Natural killer cell treated with Interleukin-12 subunit alpha and Interleukin-12 subunit beta and Interleukin-15 and Interleukin-18, amount 100 ng/mL, for 72 hours (primary cell): ENCODE data around the gene SP1. TPM values are rescaled to one million over a fixed set of nuclear protein-coding genes. Genes with fewer than 3 reads are reported as not detected.
"Not testable (repeated sequence)": the region's sequence is repeated elsewhere in the genome, so short reads cannot be mapped to it uniquely, and the experiment has no call there.

ENCODE experiments used
- ATAC-seq, 2 donors: fragments of 150-1000 bp; cut with Tn5 transposase in 1 of 2; sonication (Bioruptor Pico), chemical (Tn5 transposase) in 1 of 2; 2 replicates each; pipeline ENCODE4 v1.10.0; 2021
- DNase-seq: peaks from one replicate; pipeline ENCODE4 v3.0.0; 2022; ENCODE audit warnings: low spot score
- H3K27ac Mint-ChIP-seq, 2 donors: 1 replicate in 1 of 2; 2 replicates in 1 of 2; pipeline ENCODE4 v1.8.0; 2022; ENCODE audit warnings: mixed read lengths in 2 of 2, mild to moderate bottlenecking in 1 of 2, moderate library complexity in 1 of 2
- H3K27me3 Mint-ChIP-seq, 2 donors: 1 replicate in 1 of 2; 2 replicates in 1 of 2; pipeline ENCODE4 v1.8.0; 2022; ENCODE audit warnings: mixed read lengths in 2 of 2
- H3K36me3 Mint-ChIP-seq: one replicate; pipeline ENCODE4 v1.8.0; 2022; ENCODE audit warnings: mixed read lengths
- H3K4me1 Mint-ChIP-seq, 2 donors: 1 replicate in 1 of 2; 2 replicates in 1 of 2; pipeline ENCODE4 v1.8.0; 2022; ENCODE audit warnings: low read depth in 2 of 2, mixed read lengths in 2 of 2, mild to moderate bottlenecking in 1 of 2
- H3K4me3 Mint-ChIP-seq: one replicate; pipeline ENCODE4 v1.8.0; 2022; ENCODE audit warnings: mixed read lengths
- H3K9me3 Mint-ChIP-seq: 2 replicates; pipeline ENCODE4 v1.8.0; 2022; ENCODE audit warnings: mixed read lengths
- total RNA-seq, 2 donors: library from RNA; stranded (reverse); gene quantifications; one replicate each; pipeline ENCODE4 v1.2.3, GENCODE V29; 2022

The SP1 gene
- total RNA-seq, 2 donors from 2014 or later, result 56.8 to 68.1 TPM

GRCh38 chr12:53378222-53378621 lies 1.8 kb upstream of the SP1 start:
- Mint-ChIP-seq H3K4me3 (no peak overlapping the region), H3K27me3 (no peaks in the 10 kb centered on the region), H3K36me3 (peaks cover 12% of the 10 kb centered on the region), H3K9me3 (no peaks in the 10 kb centered on the region), H3K4me1 (peaks cover 26 to 27% of the 10 kb centered on the region in 2 donors), H3K27ac (no peak overlapping the region)
- DNase-seq (no peak), ATAC-seq (no peak)

DNA sequence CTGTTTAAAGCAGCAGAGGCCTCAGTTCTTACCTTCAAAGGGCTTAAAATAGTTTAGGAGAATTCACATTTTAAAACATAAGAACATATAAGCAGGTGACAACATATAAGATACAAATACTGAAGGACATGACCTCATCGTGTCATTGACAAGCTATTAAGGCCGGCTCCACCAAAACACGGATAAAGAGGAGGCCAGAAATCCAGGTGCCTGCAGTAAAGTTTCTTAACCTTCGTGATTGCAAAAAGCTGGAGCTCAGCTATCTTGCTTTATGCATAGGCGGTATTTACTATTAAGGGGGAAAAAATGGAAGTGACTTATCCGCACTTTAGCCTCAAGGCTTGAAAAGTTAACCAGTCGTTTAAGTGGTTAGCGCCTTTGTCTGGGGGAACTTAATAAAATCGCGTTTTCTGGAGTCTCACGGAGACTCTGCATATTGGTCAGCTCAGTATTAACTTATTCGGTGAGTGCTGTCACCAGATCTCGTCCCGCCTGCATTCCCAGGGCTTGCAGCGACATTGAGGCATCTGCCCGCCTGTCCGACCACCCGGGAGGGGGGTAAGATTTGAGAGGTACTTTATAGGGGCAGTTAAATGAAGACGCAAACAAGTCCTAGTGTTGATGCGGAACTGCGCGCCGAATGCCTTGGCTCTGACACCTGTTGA lies 1.1 kb upstream of the SP1 start:
- DNase-seq (no peak), ATAC-seq (no peak)
- peaks cover 28 to 32% of the 10 kb centered on the region in 2 donors for H3K4me1 Mint-ChIP-seq
- H3K9me3 Mint-ChIP-seq, result no peaks in the 10 kb centered on the region
- H3K4me3 Mint-ChIP-seq, result no peak overlapping the region
- H3K36me3 Mint-ChIP-seq, result peaks cover 12% of the 10 kb centered on the region
- no peak overlapping the region for H3K27ac Mint-ChIP-seq
- H3K27me3 Mint-ChIP-seq, result no peaks in the 10 kb centered on the region

GRCh38 chr12:53379389-53380103 lies 430 bp upstream of the SP1 start:
- Mint-ChIP-seq H3K36me3 (peaks cover 12% of the 10 kb centered on the region), H3K4me3 (no peak overlapping the region), H3K9me3 (no peaks in the 10 kb centered on the region), H3K27me3 (no peaks in the 10 kb centered on the region), H3K27ac (no peak overlapping the region), H3K4me1 (peaks cover 27 to 32% of the 10 kb centered on the region in 2 donors)
- peak; percentile 99 for DNase-seq
- peak; percentile 85 to 88 for ATAC-seq

DNA sequence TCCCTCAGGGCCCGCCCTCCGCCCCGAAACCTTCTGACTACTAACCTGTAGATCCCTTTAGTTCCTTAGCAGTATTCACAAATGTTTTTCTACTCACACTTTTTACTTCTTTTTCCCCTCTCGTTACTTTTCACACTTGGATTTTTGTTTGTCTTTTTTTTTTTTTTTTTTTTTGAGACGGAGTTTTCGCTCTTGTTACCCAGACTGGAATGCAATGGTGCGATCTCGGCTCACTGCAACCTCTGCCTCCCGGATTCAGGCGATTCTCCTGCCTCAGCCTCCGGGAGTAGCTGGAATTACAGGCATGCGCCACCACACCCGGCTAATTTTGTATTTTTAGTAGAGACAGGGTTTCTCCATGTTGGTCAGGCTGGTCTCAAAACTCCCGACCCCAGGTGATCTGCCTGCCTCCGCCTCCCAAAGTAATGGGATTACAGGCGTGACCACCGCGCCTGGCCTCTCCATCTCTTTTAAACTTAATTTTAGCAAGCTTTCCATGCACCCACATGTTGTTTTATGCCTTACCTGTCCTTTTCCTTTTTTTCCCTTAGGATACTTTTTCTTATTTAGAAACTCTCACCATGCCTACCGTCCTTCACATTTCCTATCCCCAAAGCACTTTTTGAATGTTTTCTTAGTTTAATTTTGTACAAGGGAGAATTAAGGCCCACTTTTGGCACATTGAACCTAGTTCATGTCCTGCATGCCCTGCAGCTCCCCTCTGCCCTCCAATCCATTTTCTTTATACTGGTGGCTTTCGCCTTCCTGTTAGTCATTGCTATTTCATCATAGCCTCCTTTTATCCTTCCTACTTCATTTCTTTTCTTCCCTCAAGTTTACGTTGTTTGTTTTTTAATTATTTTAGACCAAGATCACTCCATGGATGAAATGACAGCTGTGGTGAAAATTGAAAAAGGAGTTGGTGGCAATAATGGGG lies 1.1 kb downstream of the SP1 start:
- Mint-ChIP-seq H3K27me3 (no peaks in the 10 kb centered on the region), H3K4me3 (peak overlapping the region; percentile 97), H3K27ac (peak overlapping the region in 1 of 2 donors; percentile 90), H3K9me3 (no peaks in the 10 kb centered on the region), H3K4me1 (peaks cover 30 to 35% of the 10 kb centered on the region in 2 donors), H3K36me3 (peaks cover 15% of the 10 kb centered on the region)
- DNase-seq (no peak), ATAC-seq (no peak)

DNA sequence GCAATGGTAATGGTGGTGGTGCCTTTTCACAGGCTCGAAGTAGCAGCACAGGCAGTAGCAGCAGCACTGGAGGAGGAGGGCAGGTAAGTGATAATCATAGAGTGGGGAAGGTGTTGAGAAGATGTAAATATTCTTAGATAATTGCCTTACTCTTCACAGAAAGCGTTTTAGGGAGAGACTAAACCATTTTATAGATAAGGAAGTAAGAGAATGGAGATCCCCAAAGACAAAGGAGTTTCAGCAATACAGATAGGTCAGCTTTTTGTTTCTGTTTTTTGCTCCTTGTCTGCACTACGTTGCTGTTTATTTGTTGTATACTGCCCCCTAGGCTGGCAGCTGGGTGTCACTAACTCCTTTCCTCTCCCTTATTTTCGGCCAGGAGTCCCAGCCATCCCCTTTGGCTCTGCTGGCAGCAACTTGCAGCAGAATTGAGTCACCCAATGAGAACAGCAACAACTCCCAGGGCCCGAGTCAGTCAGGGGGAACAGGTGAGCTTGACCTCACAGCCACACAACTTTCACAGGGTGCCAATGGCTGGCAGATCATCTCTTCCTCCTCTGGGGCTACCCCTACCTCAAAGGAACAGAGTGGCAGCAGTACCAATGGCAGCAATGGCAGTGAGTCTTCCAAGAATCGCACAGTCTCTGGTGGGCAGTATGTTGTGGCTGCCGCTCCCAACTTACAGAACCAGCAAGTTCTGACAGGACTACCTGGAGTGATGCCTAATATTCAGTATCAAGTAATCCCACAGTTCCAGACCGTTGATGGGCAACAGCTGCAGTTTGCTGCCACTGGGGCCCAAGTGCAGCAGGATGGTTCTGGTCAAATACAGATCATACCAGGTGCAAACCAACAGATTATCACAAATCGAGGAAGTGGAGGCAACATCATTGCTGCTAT lies 2.0 kb downstream of the SP1 start:
- peaks cover 32 to 40% of the 10 kb centered on the region in 2 donors for H3K4me1 Mint-ChIP-seq
- peak overlapping the region in 1 of 2 donors; percentile 90 for H3K27ac Mint-ChIP-seq
- H3K4me3 Mint-ChIP-seq, result peak overlapping the region; percentile 97
- DNase-seq (no peak), ATAC-seq (no peak)
- peaks cover 18% of the 10 kb centered on the region for H3K36me3 Mint-ChIP-seq
- H3K27me3 Mint-ChIP-seq, result no peaks in the 10 kb centered on the region
- H3K9me3 Mint-ChIP-seq, result no peaks in the 10 kb centered on the region

DNA sequence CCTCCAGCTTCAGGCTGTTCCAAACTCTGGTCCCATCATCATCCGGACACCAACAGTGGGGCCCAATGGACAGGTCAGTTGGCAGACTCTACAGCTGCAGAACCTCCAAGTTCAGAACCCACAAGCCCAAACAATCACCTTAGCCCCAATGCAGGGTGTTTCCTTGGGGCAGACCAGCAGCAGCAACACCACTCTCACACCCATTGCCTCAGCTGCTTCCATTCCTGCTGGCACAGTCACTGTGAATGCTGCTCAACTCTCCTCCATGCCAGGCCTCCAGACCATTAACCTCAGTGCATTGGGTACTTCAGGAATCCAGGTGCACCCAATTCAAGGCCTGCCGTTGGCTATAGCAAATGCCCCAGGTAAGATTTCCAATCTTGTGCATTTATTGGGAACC lies 3.3 kb downstream of the SP1 start:
- Mint-ChIP-seq H3K9me3 (no peaks in the 10 kb centered on the region), H3K27ac (peak overlapping the region in 1 of 2 donors; percentile 90), H3K36me3 (peaks cover 18% of the 10 kb centered on the region), H3K4me1 (peaks cover 32 to 48% of the 10 kb centered on the region in 2 donors), H3K4me3 (peak overlapping the region; percentile 97), H3K27me3 (no peaks in the 10 kb centered on the region)
- DNase-seq (no peak), ATAC-seq (no peak)

DNA sequence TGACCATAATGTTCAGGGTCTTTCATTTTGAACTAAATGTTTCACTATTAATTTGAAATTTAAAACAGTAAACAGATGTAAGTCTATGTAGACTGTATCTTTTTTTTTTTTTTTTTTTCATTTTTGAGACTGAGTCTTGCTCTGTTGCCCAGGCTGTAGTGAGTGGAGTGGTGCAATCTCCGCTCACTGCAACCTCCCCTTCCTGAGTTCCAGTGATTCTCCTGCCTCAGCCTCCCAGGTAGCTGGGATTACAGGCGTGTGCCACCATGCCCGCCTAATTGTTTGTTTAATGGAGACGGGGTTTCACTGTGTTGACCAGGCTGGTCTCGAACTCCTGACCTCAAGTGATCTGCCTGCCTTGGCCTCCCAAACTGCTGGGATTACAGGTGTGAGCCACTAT lies 6.4 kb downstream of the SP1 start:
- H3K27me3 Mint-ChIP-seq, H3K9me3 Mint-ChIP-seq, DNase-seq, ATAC-seq: not testable (repeated sequence)
- Mint-ChIP-seq H3K4me1 (peaks cover 49 to 54% of the 10 kb centered on the region in 2 donors), H3K36me3 (peaks cover 14% of the 10 kb centered on the region), H3K4me3 (peak overlapping the region; percentile 74), H3K27ac (peak overlapping the region in 1 of 2 donors; percentile 64)

GRCh38 chr12:53388932-53389331 lies 9.0 kb downstream of the SP1 start:
- no peaks in the 10 kb centered on the region for H3K27me3 Mint-ChIP-seq
- no peak for DNase-seq
- no peaks in the 10 kb centered on the region for H3K9me3 Mint-ChIP-seq
- ATAC-seq, result no peak
- H3K27ac Mint-ChIP-seq, result peak overlapping the region in 1 of 2 donors; percentile 0
- peaks cover 6% of the 10 kb centered on the region for H3K36me3 Mint-ChIP-seq
- no peak overlapping the region for H3K4me3 Mint-ChIP-seq
- peaks cover 31 to 35% of the 10 kb centered on the region in 2 donors for H3K4me1 Mint-ChIP-seq

DNA sequence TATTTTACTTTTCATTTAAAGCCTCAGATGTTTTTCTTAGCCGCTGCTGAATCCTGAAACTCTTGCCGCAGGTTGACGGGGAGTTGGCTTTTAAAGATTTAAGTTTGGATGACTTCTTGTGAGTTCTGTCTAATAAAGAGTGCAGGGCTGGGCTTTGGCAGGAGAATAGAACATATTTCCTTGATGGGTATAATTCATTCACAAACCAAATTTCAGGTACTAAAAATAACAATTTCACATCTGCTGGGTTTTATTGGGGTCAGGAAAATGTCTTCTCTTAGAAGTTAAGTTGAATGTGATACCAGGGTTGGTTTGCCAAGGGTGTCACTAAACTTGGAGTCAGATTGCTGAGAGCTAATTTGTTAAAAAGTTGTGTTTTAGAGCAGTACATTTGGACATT lies 9.7 kb downstream of the SP1 start:
- Mint-ChIP-seq H3K36me3 (peaks cover 6% of the 10 kb centered on the region), H3K4me3 (peak overlapping the region; percentile 3), H3K27me3 (no peaks in the 10 kb centered on the region), H3K4me1 (peaks cover 31 to 33% of the 10 kb centered on the region in 2 donors), H3K27ac (peak overlapping the region in 1 of 2 donors; percentile 53), H3K9me3 (no peaks in the 10 kb centered on the region)
- DNase-seq (no peak), ATAC-seq (no peak)

DNA sequence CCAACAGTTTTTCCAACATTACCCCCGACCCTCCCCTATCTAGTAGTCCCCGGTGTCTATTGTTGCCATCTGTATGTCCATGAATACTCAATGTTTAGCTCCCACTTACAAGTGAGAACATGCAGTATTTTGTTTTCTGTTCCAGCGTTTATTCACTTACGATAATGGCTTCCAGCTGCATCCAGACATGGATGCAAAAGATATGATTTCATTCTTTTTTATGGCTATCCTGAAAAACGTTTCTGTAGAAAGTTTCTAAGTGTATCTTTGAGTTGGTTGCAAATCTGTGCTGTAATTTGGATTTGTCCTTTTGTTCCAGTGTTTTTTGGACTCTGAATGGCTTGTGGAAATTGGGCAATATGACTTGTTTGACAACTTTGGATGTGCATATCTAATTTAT lies 11.7 kb downstream of the SP1 start:
- no peaks in the 10 kb centered on the region for H3K36me3 Mint-ChIP-seq
- ATAC-seq (no peak), DNase-seq (no peak)
- no peak overlapping the region for H3K4me3 Mint-ChIP-seq
- no peaks in the 10 kb centered on the region for H3K27me3 Mint-ChIP-seq
- H3K4me1 Mint-ChIP-seq, result peaks cover 24 to 28% of the 10 kb centered on the region in 2 donors
- no peak overlapping the region for H3K27ac Mint-ChIP-seq
- no peaks in the 10 kb centered on the region for H3K9me3 Mint-ChIP-seq

GRCh38 chr12:53399896-53400295 lies 19.9 kb downstream of the SP1 start:
- ATAC-seq (no peak), DNase-seq (no peak)
- Mint-ChIP-seq H3K9me3 (no peaks in the 10 kb centered on the region), H3K36me3 (no peaks in the 10 kb centered on the region), H3K4me1 (peaks cover 3 to 4% of the 10 kb centered on the region in 2 donors), H3K27ac (no peak overlapping the region), H3K27me3 (no peaks in the 10 kb centered on the region), H3K4me3 (no peak overlapping the region)

GRCh38 chr12:53402351-53402750 lies 22.4 kb downstream of the SP1 start:
- not testable (repeated sequence) for H3K27ac Mint-ChIP-seq, H3K9me3 Mint-ChIP-seq, H3K27me3 Mint-ChIP-seq, H3K4me1 Mint-ChIP-seq, H3K4me3 Mint-ChIP-seq, ATAC-seq, H3K36me3 Mint-ChIP-seq, DNase-seq

- Mint-ChIP-seq H3K4me1 (peaks cover 4 to 5% of the 10 kb centered on the region in 2 donors), H3K27ac (no peak overlapping the region), H3K36me3 (no peaks in the 10 kb centered on the region), H3K27me3 (no peaks in the 10 kb centered on the region), H3K9me3 (no peaks in the 10 kb centered on the region), H3K4me3 (no peak overlapping the region)
- ATAC-seq (no peak), DNase-seq (no peak)
Observed at GRCh38 chr12:53402871-53403270, 22.9 kb downstream of the SP1 start.
